Germinal center (tissue), 1 donor: Measurements from ENCODE around the gene SF3B3.

Source experiments
- DNase-seq: peaks from one replicate; pipeline ENCODE4 v3.0.0; 2012; ENCODE audit warnings: mixed read lengths, low spot score

The SF3B3 gene

DNA sequence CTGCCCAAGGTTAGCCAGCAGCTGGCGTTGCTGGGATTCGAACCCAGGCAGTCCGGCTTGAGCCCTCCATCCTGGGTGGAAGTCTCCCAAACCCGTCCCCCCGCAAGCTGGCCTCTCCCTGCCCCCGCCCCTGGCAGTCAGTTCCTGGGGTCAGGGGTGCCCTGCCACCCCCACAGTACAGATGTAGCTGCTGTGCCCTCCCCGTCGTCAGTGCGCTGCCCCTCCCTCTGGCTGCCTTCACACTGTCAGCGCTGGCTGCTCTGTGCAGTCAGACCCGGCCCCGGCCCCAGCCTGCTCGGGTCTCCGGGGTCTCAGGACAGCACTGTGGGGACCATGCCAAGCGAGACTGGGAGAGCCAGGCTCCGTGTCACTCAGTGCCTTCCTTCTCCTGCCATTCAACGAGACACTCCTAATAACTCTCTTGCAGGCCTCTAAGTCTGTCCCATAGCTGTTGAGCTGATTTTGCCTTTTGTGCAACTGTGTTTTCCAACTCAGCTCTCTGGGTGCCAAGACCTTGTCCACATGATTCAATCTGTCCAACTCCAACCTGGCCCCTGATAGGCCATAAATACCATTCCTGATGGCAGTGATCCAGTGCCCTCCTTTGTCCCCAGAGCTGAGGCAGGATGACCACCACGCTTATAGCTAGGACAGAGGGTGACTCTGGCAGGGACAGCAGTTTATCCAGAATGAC, 67.3 kb downstream of the SF3B3 start:
- DNase-seq = no peak

DNA sequence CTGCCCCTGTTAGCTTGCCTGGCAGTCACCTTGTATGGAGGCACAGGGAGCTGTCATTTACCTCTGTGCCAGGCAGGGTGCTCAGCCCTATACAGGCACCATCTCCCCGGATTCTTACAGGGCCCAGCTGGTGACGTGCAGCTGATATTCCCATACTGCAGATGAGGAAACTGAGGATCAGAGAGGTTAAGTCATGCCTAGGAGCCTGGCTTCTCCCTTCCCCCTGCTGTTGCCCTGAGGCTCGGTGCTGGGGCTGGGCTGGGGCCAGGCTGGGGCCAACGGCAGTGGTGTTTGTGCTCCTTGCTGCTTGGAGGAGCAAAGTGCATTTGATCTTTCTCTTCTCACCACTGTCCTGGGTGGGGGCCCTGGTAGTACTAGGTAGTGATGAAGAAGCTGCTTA, 68.0 kb downstream of the SF3B3 start:
- DNase-seq = no peak

DNA sequence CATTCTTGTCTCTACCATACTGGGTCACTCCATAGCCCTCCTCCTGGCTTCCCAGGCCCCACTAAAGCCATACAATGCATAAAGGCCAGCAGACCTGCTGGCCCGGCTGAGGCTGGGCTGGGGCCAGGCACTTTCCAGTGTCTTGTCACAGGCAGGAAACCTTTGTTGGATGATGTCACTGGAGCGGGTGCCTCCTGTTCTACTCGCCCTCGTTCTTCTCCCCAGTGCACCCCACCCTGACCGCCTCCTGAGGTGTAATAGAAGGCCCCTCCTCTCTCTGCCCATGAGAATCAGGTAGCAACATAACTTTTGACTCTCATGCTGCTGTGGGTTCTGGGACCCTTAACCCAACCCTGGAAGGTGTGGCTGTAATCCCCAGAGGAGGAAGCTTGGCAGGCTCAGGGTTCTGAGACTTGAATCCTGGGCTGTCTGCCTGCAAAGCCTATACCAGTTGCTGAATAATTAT, 68.5 kb downstream of the SF3B3 start:
- DNase-seq = no peak

DNA sequence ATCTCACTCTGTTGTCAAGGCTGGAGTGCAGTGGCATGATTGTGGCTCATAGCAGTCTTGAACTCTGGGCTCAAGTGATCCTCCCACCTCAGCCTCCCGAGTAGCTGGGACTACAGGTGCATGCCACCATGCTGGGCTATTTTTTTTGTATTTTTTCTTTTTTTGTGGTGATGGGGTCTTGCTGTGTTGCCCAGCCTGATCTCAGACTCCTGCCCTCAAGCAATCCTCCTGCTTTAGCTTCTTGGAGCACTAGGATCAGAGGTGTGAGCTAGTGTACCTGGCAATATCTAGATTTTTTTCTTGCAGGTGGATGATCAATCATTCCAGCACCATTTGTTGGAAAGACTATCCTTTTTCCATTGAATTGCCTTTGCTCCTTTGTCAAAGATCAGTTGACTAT, 69.9 kb downstream of the SF3B3 start:
- DNase-seq = no peak

DNA sequence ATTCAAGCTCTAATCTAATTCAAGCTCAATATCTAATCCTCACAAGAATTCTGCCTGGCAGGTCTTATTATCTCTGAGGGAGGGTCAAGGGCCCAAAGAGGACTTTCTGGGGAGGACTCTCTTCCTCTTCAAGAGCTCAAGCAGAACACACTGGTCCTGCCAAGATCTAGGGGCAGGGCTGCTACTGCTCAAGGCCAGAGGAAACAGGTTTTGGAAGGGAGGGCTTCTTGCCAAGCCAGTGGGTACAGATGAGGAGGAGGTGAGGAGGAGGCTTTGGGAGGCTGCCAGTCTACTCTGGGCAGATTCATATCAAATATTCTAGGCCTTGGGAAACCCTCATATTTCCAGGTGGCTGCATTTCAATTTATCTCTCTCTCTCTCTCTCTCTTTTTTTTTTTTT, 71.0 kb downstream of the SF3B3 start:
- no peak for DNase-seq

DNA sequence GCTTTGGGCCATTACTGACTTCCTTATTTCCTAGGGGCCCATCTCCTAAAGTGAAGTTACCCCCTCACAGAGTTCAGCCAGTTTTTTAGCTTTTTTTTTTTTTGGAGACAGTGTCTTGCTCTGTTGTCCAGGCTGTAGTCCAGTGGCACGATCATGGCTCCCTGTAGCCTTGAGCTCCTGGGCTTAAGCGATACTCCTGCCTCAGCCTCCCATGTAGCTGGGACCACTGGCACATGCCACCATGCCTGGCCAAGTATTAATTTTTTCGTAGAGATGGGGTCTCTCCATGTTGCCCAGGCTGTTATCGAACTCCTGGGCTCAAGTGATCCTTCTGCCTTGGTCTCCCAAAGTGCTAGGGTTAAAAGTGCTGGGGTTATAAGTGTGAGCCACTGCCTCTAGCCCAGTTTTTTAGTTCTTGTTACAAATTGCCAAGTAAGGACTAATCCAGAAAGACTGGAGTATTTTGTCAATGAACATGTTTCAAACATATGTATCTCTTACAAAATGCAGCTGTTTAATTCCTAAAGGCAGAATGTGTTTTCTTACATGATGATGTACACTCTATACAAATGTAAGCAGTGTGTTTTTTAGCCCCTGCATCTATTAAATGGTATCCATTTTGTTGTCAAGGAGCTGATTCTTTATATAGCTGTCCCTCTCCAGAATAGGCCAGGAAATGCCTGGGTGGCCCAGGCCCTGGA, 73.7 kb downstream of the SF3B3 start:
- no peak for DNase-seq

DNA sequence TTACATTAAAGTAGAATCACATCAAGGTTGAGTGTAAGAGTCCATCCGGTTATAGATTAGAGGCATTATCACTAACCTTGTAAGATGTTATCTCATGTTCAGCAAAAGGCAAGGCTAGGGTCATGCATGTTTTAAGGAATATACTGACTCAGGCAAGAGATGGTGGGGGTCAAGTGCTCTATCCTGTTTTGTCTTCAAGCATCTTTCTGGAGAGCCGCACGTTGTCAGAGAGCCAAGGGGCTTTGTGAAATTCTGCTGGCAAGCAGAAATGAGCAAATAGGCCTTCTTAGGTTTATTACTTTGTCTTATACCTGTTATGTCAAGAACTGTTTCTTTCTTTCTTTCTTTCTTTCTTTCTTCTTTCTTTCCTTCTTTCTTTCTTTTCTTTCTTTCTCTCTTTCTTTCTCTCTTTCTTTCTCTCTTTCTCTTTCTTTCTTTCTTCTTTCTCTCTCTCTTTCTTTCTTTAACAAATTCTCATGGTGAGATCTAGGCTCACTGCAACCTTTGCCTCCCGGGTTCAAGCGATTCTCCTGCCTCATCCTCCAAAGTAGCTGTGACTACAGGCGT, 75.4 kb downstream of the SF3B3 start:
- no peak for DNase-seq

DNA sequence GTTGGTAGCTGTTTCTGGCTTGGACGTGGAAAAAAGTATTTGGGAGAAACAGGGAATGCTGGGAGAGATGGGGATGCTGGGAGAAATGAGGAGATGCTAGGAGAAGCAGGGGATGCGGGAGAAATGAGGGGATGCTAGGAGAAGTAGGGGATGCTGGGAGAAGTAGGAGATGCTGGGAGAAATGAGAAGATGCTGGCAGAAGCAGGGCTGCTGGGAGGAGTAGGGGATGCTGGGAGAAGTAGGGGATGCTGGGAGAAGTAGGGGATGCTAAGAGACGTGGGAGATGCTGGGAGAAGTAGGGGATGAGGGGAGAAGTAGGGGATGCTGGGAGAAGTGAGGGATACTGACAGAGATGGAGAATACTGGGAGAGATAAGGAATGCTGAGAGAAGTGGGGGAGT, 77.1 kb downstream of the SF3B3 start:
- no peak for DNase-seq

DNA sequence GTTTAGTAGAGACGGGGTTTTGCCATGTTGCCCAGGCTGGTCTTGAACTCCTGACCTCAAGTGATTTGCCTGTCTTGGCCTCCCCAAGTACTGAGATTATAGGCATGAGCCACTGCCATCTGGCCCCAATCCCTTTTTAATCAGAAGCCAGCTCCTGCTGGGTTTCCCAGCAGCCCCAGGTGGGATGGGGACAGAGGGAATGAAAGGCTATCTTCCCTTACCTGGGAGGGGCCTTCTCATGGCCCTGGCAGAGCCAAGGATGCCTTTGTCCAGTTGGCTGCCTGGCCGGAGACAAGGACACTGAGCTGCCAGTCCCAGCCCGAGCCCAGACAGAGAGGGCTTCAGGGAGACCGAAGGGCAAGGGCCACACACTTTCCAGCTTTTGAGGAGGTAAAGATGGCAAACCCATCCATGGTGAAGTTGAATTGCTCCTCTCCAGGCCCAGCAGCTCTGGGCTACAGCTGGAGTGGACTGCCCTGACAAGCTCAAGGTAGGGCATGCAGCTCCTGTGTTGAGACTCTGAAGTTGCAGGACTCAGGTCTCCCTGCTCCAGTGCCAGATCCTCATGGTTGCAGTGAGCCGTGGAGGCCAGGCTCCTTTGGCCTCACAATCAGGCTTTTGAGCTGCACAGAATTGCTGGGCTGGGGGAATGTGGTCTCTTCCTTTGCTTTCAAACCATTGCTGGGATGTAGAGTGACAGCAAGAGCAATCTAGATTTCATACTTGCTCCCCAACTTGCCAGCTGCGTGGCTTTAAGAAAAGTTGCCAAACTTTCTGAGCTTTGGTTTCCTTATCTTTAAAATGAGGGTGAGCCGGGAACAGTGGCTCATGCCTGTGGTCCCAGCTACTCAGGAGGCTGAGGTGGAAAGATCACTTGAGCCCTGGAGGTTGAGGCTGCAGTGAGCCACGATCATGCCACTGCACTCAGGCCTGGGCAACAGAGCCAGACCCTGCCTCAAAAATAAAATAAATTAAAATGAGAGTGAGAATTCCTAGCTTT, 78.3 kb downstream of the SF3B3 start:
- DNase-seq = no peak

DNA sequence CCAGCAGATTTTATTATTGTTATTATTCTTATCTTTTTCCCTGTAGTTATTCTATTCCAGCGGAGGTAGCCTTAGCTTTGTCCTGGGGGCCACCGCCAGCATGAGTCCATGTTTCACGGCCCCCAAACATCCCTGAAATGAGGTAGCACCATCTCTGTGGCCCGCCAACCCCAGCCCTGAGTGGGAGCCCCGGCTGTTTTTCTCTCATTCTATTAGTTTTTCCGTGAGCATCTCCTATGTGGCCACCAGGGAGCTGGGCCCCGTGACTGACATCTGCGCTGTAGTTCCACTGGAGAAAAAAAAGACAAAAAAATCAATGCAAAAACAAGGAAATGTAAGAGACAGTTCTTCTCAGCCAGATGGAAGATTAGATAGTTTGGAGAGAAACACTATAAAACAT, 79.2 kb downstream of the SF3B3 start:
- DNase-seq = no peak

DNA sequence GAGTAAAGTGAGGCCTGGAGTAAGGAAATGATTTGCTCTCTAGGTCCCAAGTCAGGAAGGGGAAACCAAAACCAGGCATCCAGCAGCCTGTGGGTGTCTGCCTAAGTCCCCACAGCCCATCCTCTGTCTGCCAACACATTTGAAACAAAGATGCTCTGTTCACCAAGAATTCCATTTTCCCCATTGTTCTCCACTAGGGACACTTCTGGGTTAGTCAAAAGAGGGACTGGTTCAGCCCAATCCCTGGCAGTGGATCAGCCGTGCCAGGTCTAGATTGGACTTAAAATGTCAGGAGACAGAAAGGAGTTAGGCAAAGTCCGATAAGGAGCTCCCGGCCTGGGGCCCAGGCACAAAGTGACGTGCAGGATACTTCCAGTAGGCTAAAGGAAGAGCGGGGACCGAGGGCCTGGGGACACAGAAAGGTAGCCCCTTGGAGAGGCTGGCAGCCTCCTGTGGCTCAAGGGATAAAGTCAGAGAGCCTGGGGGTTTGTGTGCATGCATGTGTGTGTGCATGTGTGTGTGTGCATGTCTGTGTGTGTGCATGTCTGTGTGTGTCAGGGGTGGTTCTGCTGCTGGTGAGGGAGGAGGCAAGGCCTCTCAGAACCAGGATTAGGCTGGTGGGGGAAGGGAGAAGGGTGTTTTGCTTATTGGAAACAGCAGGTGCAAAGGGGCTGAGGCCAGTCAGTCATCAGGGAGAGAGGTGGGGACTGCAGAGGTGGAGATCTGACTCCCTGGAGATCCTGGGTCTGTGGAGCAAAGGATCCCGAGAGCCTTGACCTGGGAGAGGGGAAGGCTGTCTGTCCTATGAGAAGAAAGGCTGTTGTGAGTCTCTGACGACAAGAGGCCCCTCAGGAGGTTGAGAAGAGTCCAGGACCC, 81.0 kb downstream of the SF3B3 start:
- no peak for DNase-seq

DNA sequence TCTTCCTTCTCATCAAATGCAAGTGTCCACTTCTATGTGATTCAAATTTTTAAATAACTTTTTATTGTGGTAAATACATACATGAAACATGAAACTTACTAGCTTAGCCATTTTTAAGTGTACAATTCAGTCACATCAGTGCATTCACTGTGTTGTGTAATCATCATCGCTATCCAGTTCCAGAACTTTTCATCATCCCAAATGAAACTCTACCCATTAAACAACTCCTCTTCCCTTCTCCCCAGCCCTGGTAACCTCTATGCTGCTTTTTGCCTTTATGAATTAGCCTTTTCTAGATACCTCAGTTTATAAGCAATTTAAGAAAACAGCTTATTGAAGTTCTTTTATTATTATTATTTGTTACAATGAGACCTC, 81.7 kb downstream of the SF3B3 start:
- DNase-seq = no peak

DNA sequence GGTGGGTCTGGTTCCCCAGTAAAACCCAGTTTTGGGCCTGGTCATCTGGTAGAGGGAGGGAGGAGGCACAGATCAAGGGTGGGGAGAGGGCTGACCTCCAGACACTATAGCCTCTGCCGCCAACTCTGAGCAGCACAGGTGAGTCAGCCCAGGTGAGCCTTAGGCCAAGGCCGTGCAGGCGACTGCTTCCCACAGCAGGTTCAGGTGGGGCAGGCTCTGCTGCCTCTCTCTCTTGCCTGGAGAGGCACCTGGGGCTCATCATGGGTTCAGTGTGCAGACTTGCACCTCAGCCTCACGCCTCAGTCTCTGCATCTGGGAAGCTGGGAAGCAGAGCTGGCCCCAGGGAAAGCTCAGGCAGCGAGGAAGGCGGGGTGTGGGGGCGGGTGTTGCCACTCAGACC, 84.9 kb downstream of the SF3B3 start:
- DNase-seq = no peak

DNA sequence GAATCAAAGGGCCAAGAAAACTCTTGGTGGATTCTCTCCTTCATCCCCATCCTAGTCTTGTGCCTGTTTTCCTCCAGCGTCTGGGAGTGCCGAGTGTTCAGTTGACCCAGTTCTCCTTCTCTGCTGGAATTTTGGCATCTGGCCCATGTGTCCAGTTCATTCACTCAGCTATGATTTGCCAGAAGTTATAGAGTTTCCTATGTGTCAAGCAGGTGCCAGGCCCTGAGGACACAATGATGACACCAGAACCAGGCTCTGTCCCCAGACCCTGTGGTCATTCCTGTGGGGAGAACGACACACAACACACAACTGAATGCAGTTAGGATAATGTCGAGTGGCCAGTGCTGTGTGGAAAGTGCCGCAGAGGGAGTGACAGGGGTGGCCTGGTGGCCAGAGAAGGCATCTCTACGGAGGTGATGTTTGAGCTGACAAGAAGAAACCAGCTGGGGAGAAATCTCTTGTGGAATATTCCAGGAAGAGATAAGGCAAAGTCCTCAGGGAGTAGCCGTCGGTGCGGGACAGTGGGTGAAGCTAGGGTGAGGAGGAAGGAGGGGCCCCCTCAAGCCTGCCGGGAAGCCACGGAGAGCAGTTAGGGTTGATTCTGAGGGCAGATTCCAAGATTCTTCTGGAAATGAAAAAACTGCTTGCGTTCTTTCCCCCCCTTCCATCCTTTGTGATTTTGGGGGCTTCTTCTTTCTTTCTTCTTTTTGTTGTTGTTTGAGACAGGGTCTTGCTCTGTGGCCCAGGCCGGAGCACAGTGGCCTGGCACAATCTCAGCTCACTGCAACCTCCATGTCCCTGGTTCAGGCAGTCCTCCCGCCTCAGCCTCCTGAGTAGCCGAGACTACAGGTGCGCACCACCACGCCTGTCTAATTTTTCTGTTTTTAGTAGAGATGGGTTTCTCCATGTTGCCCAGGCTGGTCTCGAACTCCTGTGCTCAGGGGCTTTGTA, 86.9 kb downstream of the SF3B3 start:
- DNase-seq = no peak

DNA sequence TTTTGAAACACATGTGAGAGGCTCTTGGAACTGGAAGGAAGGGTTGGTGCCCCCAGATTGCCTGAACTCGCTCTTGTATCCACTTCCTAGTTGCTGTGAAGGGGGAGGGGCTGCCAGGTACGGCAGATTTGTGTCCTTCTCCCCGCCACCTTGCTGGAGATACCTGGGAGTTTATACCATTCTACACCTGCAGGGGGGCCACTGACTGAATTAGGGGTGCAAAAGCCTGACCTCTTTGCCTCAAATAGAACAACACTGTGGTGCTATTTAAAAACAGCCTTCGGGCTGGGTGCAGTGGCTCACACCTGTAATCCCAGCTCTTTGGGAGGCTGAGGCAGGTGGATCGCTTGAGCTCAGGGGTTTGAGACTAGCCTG, 87.6 kb downstream of the SF3B3 start:
- no peak for DNase-seq

DNA sequence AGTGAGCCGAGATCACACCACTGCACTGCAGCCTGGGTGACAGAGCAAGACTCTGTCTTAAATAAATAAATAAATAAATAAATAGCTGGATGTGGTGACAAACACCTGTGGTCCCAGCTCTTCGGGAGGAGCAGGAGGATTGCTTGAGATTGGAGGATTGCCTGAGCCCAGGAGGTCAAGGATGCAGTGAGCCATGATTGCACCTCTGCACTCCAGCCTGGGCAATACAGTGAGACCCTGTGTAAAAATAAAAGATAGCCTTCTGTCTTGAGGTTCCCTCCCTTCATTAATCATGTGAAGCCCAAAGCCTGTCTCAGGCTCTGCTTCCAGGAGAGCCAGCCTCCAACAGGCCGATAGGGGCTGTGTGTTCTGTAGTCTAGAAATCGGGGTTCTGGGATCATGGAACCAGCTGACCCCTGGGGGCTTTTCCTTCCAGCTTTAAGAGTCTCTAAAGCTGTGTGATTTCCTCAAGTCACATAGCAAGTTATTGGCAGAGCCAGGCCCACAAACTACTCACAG, 88.2 kb downstream of the SF3B3 start:
- DNase-seq = no peak

DNA sequence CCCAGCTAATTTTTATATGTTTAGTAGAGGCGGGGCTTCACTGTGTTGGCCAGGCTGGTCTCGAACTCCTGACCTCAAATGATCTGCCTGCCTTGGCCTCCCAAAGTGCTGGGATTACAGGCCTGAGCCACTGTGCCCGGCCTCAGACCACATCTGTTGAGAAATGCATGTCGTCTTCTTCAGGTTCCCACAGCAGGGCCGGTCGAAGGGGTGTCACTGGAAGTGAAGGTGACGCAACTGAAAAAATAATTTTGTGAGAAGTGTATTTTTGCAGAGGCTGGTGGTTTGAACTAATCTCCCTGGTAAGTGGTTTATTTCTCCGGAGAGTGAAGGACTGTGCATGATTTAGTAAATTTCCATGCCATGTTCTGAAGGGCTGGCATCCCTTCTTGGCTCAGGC, 89.3 kb downstream of the SF3B3 start:
- no peak for DNase-seq

DNA sequence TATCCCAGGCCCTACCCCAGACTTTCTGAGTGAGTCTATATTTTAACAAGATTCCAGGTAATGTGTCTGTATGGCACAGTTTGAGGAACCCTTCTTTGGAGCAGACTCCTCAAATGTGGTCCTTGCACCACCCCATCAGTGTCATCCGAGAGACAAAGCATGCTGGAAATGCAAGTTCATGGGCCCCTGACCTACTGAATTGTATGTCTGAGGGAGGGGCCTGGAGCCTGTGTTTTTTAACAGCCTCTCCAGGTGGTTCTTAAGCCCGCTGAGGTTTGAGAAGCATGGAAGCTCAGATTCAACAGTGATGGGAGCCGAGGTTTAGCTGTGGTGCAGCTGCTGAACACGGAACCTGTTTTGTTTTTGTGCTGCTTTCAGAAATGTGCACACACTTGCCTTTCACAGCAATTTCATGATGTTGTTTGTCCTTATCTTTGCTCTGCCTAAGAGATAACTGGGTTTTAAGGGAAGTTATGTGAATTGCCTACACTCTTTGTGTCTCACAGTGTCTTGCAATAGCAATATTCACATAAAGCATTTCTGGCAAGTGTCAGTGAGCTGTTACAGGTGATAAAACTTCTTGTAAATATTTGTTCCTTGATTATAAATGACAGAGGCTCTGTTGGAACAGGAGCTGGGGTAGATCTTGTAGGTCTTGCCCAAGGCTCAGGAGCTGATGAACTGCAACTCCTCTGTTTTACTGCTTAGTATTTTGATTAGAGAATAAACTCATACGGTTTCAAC, 90.8 kb downstream of the SF3B3 start:
- DNase-seq = no peak

DNA sequence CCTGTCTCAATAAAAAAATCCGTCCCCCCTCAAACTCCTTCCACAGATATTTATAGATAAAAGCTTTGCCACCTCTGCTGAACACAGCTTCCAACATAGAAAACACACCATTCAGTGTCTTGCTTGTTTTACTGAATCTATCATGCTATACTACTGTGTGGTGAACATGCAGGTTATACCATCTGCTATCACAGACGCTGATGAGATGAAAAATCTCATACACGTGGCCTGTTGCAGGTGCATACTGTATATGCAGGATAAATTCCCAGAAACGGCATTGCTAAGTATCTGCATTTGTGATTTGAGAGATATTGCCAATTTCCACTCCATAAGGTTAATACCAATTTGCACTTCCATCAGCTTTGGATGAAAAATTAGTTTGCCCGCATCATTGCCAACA, 92.3 kb downstream of the SF3B3 start:
- no peak for DNase-seq
